Vagina (tissue), 2 donors: Measurements from ENCODE around the gene ZNF385B. TPM values are rescaled to one million over a fixed set of nuclear protein-coding genes. Genes with fewer than 3 reads are reported as not detected.

ENCODE experiments used
- DNase-seq, 2 donors: peaks; one replicate each; pipeline ENCODE4 v3.0.0-alpha.2; 2017; ENCODE audit errors: extremely low spot score in 2 of 2
- H3K27ac ChIP-seq: fragments of 200-600 bp; sonication (generic); one replicate; pipeline ENCODE4 v1.5.1; 2019
- H3K27me3 ChIP-seq: fragments of 200-600 bp; sonication (generic); one replicate; pipeline ENCODE4 v1.5.1; 2019
- H3K36me3 ChIP-seq, 2 donors: fragments of 200-600 bp; sonication (generic); one replicate each; pipeline ENCODE4 v1.5.1; 2017 to 2019
- H3K4me1 ChIP-seq: fragments of 200-600 bp; sonication (generic); one replicate; pipeline ENCODE4 v1.5.1; 2019
- H3K4me3 ChIP-seq, 2 donors: fragments of 200-600 bp; sonication (generic); 1 replicate in 1 of 2; 2 replicates in 1 of 2; pipeline ENCODE4 v1.5.1; 2016 to 2019
- H3K9me3 ChIP-seq: fragments of 200-600 bp; sonication (generic); one replicate; pipeline ENCODE4 v1.5.1; 2019
- POLR2A ChIP-seq, 2 donors: fragments of 450-650 bp; IDR thresholded peaks; one replicate each; pipeline ENCODE4 v1.6.1; 2017; ENCODE audit warnings: antibody characterized with exemption in 2 of 2, mild to moderate bottlenecking in 2 of 2, moderate library complexity in 2 of 2
- POLR2AphosphoS5 ChIP-seq, 2 donors: sonication (generic); formaldehyde crosslinking; IDR thresholded peaks; one replicate each; pipeline ENCODE4 v1.9.0; 2017; ENCODE audit warnings: antibody characterized with exemption in 2 of 2, mild to moderate bottlenecking in 2 of 2, low read depth in 1 of 2; ENCODE audit not compliant: insufficient read depth in 1 of 2
- intact Hi-C: fragments of 100-400 bp; cut with DNase I; formaldehyde crosslinking; loops from one replicate; pipeline ENCODE4 v1.15.1; 2023
- total RNA-seq: library from RNA; depleted of rRNA; stranded (reverse); fragments of >200 nt; gene quantifications from one replicate; pipeline ENCODE4 v1.2.3, GENCODE V29; 2016
- TF ChIP-seq, protein P1 (sequence below), 3 experiments: fragments of 450-650 bp in 2 of 3; fragments of 200-600 bp in 1 of 3; sonication (generic) in 1 of 3; IDR thresholded peaks; one replicate each; pipeline ENCODE4 v1.5.1; 2017 to 2019; ENCODE audit warnings: antibody characterized with exemption in 3 of 3, mild to moderate bottlenecking in 2 of 3, moderate library complexity in 2 of 3

ZNF385B gene
- total RNA-seq, 1 donor from 2014 or later: 11.5 TPM

DNA sequence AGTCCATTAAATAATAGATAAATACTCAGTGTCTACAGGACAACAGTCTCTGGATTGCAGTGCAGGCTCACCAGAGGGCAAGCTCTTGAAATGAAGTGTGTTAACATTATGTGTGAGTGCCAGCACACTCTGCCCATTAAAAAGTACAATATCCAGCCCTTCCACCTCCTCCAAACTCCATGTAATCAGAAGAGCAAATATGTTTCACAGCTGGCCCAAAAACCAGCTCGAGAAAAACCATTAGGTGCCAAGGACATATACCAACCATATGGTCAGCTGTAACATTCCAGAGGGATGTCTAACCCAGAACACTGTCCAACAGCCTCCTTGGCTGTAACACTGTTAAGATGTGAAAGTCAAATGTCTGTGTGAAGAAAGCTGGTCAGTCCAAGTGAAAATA lies 112.2 kb downstream of the ZNF385B start:
- no peak for TF ChIP-seq POLR2A (IDR thresholded peaks at IDR 0.05)
- H3K36me3 ChIP-seq: no peaks in the 10 kb centered on the region
- intact Hi-C loops: no loop called here

DNA sequence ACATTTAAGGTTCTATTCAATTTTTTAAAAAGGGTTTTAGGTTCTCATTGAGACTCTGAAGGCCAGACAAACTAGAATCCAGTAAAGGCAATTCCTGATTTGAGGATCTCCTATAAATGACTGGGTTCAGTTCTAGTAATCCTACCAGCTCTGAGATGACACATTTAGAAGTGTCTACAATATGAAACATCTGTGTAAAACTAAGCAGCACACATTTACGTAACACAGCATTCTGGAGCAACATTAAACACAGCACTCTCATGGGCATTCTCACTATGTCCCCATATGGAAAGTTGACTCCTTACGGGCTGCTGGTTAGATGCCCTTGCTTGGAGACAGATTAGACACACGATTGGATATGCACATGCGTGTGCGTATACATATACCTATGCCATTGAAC lies 114.4 kb downstream of the ZNF385B start:
- Histone ChIP-seq H3K27ac (no peak overlapping the region), H3K4me1 (no peaks in the 10 kb centered on the region), H3K9me3 (no peaks in the 10 kb centered on the region), H3K36me3 (no peaks in the 10 kb centered on the region), H3K27me3 (no peaks in the 10 kb centered on the region), H3K4me3 (no peak overlapping the region)
- intact Hi-C loops: no loop called here
- TF ChIP-seq POLR2AphosphoS5 (IDR thresholded peaks at IDR 0.05; ENCODE audit: insufficient read depth in 1 of 2, low read depth in 1 of 2): no peak
- TF ChIP-seq, protein P1, sequence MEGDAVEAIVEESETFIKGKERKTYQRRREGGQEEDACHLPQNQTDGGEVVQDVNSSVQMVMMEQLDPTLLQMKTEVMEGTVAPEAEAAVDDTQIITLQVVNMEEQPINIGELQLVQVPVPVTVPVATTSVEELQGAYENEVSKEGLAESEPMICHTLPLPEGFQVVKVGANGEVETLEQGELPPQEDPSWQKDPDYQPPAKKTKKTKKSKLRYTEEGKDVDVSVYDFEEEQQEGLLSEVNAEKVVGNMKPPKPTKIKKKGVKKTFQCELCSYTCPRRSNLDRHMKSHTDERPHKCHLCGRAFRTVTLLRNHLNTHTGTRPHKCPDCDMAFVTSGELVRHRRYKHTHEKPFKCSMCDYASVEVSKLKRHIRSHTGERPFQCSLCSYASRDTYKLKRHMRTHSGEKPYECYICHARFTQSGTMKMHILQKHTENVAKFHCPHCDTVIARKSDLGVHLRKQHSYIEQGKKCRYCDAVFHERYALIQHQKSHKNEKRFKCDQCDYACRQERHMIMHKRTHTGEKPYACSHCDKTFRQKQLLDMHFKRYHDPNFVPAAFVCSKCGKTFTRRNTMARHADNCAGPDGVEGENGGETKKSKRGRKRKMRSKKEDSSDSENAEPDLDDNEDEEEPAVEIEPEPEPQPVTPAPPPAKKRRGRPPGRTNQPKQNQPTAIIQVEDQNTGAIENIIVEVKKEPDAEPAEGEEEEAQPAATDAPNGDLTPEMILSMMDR (IDR thresholded peaks at IDR 0.05): no peak
- no peak for TF ChIP-seq POLR2A (IDR thresholded peaks at IDR 0.05)
- DNase-seq: no peak

More for the DNA sequence above, 112.2 kb downstream of the ZNF385B start:
- no peak for DNase-seq
- Histone ChIP-seq H3K9me3 (no peaks in the 10 kb centered on the region), H3K27me3 (no peaks in the 10 kb centered on the region), H3K4me3 (no peak overlapping the region), H3K4me1 (no peaks in the 10 kb centered on the region), H3K27ac (no peak overlapping the region)

- Histone ChIP-seq H3K4me3 (no peak overlapping the region), H3K27me3 (no peaks in the 10 kb centered on the region), H3K4me1 (no peaks in the 10 kb centered on the region), H3K36me3 (no peaks in the 10 kb centered on the region), H3K9me3 (no peaks in the 10 kb centered on the region), H3K27ac (no peak overlapping the region)
- TF ChIP-seq POLR2A (IDR thresholded peaks at IDR 0.05) (no peak), POLR2AphosphoS5 (IDR thresholded peaks at IDR 0.05; ENCODE audit: insufficient read depth in 1 of 2, low read depth in 1 of 2) (no peak)
- TF ChIP-seq, protein P1 (IDR thresholded peaks at IDR 0.05): no peak
- DNase-seq: no peak
- intact Hi-C loops: no loop called here
These were observed 115.7 kb downstream of the ZNF385B start for GRCh38 chr2:179745635-179746256.

- no peak for DNase-seq
- TF ChIP-seq, protein P1 (IDR thresholded peaks at IDR 0.05): no peak
- TF ChIP-seq POLR2AphosphoS5 (IDR thresholded peaks at IDR 0.05; ENCODE audit: insufficient read depth in 1 of 2, low read depth in 1 of 2): no peak
- TF ChIP-seq POLR2A (IDR thresholded peaks at IDR 0.05): no peak
- Histone ChIP-seq H3K36me3 (no peaks in the 10 kb centered on the region), H3K4me1 (no peaks in the 10 kb centered on the region), H3K27me3 (no peaks in the 10 kb centered on the region), H3K4me3 (no peak overlapping the region), H3K9me3 (no peaks in the 10 kb centered on the region), H3K27ac (no peak overlapping the region)
- intact Hi-C loops: no loop called here
These were observed 117.0 kb downstream of the ZNF385B start for GRCh38 chr2:179744401-179744800.

GRCh38 chr2:179741317-179741716 lies 120.1 kb downstream of the ZNF385B start:
- H3K36me3 ChIP-seq: no peaks in the 10 kb centered on the region
- H3K4me3 ChIP-seq: no peak overlapping the region
- no peaks in the 10 kb centered on the region for H3K4me1 ChIP-seq
- no peaks in the 10 kb centered on the region for H3K27me3 ChIP-seq
- no peak overlapping the region for H3K27ac ChIP-seq
- TF ChIP-seq, protein P1 (IDR thresholded peaks at IDR 0.05): no peak
- TF ChIP-seq POLR2A (IDR thresholded peaks at IDR 0.05) (no peak), POLR2AphosphoS5 (IDR thresholded peaks at IDR 0.05; ENCODE audit: insufficient read depth in 1 of 2, low read depth in 1 of 2) (no peak)
- no peak for DNase-seq
- intact Hi-C loops: no loop called here
- no peaks in the 10 kb centered on the region for H3K9me3 ChIP-seq
